OCI-LY7 (cell line): ENCODE measurements around the gene SRI. TPM values are rescaled to one million over a fixed set of nuclear protein-coding genes. Genes with fewer than 3 reads are reported as not detected.

Experiments
- BruUV-seq: library from RNA; stranded (reverse); fragments of 400-500 nt; replicated peaks from 2 replicates; lab custom pipeline; 2021; lab: Mats Ljungman, UMichigan
- CTCF ChIA-PET: fragments of 300-600 bp; sonication (Branson Sonifier 250); formaldehyde crosslinking; loops from one replicate; lab custom pipeline; 2022; ENCODE audit warnings: antibody characterized with exemption; ENCODE audit not compliant: unreplicated experiment; lab: Charles Lee
- POLR2A ChIA-PET: fragments of 300-600 bp; sonication (Branson Sonifier 250); formaldehyde crosslinking; loops from one replicate; lab custom pipeline; 2022; ENCODE audit warnings: antibody characterized with exemption; lab: Charles Lee
- DNase-seq: peaks from one replicate; pipeline ENCODE4 v3.0.0-alpha.2; 2015; ENCODE audit warnings: low spot score
- H2AFZ ChIP-seq: fragments of 200-600 bp; sonication (generic), shearing (Covaris generic); 2 replicates; pipeline ENCODE4 v1.6.1; 2014; ENCODE audit warnings: mild to moderate bottlenecking, antibody characterized with exemption, low read length, moderate library complexity
- H3K27ac ChIP-seq: fragments of 200-600 bp; sonication (generic); 2 replicates; pipeline ENCODE4 v1.5.1; 2014; ENCODE audit warnings: mixed run types, low read depth, mild to moderate bottlenecking, moderate library complexity, low read length, inconsistent platforms; ENCODE audit not compliant: poor library complexity, severe bottlenecking
- H3K36me3 ChIP-seq: fragments of 200-600 bp; sonication (generic); 2 replicates; pipeline ENCODE4 v1.6.1; 2014; ENCODE audit warnings: mild to moderate bottlenecking, antibody characterized with exemption, low read length, moderate library complexity, mixed read lengths; ENCODE audit not compliant: insufficient read depth
- H3K4me1 ChIP-seq: fragments of 200-600 bp; sonication (generic); 2 replicates; pipeline ENCODE4 v1.5.1; 2014; ENCODE audit warnings: mild to moderate bottlenecking, low read length; ENCODE audit not compliant: insufficient read depth, poor library complexity, severe bottlenecking
- H3K4me2 ChIP-seq: fragments of 200-600 bp; sonication (generic); 2 replicates; pipeline ENCODE4 v1.6.1; 2014; ENCODE audit warnings: mild to moderate bottlenecking, low read length
- H3K4me3 ChIP-seq: fragments of 200-600 bp; sonication (generic); 2 replicates; pipeline ENCODE4 v1.5.1; 2014; ENCODE audit warnings: mild to moderate bottlenecking, low read depth, low read length; ENCODE audit not compliant: poor library complexity, severe bottlenecking
- H3K79me2 ChIP-seq: fragments of 200-600 bp; sonication (generic); 2 replicates; pipeline ENCODE4 v1.6.1; 2016; ENCODE audit warnings: low read depth, mild to moderate bottlenecking, low read length, moderate library complexity, mixed read lengths; ENCODE audit not compliant: insufficient read depth
- H3K9me2 ChIP-seq: fragments of 200-600 bp; sonication (generic); 2 replicates; pipeline ENCODE4 v1.6.1; 2016; ENCODE audit warnings: mild to moderate bottlenecking, low read length, mixed read lengths; ENCODE audit not compliant: insufficient read depth
- H3K9me3 ChIP-seq: fragments of 200-600 bp; sonication (generic); 2 replicates; pipeline ENCODE4 v1.6.1; 2014; ENCODE audit warnings: mild to moderate bottlenecking, mixed run types, low read length, mixed read lengths
- H4K20me1 ChIP-seq: fragments of 200-600 bp; sonication (generic); 2 replicates; pipeline ENCODE4 v1.6.1; 2014; ENCODE audit warnings: mild to moderate bottlenecking, antibody characterized with exemption, low read length, moderate library complexity, mixed read lengths; ENCODE audit not compliant: insufficient read depth
- EZH2phosphoT487 ChIP-seq: fragments of 200-600 bp; sonication (generic); IDR thresholded peaks from 2 replicates; pipeline ENCODE4 v1.6.1; 2018; ENCODE audit warnings: low read depth, borderline replicate concordance, mild to moderate bottlenecking, mixed run types, antibody characterized with exemption, low read length, moderate library complexity, mixed read lengths
- intact Hi-C: fragments of 100-400 bp; cut with micrococcal nuclease; formaldehyde crosslinking; loops from one replicate; pipeline ENCODE4 v1.10.0; 2022; ENCODE audit not compliant: unreplicated experiment
- total RNA-seq, 2 experiments: library from RNA; depleted of rRNA in 1 of 2; stranded (reverse); fragments of >200 nt in 1 of 2; shearing (Covaris generic) in 1 of 2; gene quantifications; 2 replicates each; pipeline ENCODE4 v1.2.3, GENCODE V29; 2014 to 2022
- TF ChIP-seq, protein P1 (sequence below): fragments of 200-600 bp; sonication (generic); conservative IDR thresholded peaks from 2 replicates; pipeline ENCODE4 v1.5.1; 2014; ENCODE audit warnings: mild to moderate bottlenecking, antibody characterized with exemption, low read length, moderate library complexity, mixed read lengths

The SRI gene
- total RNA-seq, 2 experiments from 2014 or later = 61.7 to 140 TPM

GRCh38 chr7:88176190-88176589 is 43.6 kb downstream of the SRI start:
- Histone ChIP-seq H3K4me2 (no peak overlapping the region), H3K4me1 (no peaks in the 10 kb centered on the region), H4K20me1 (no peaks in the 10 kb centered on the region), H3K36me3 (no peaks in the 10 kb centered on the region), H3K4me3 (no peak overlapping the region), H3K27ac (no peak overlapping the region), H3K9me2 (no peaks in the 10 kb centered on the region), H2AFZ (no peak overlapping the region), H3K79me2 (no peaks in the 10 kb centered on the region), H3K9me3 (no peaks in the 10 kb centered on the region)
- TF ChIP-seq EZH2phosphoT487 = no peak
- TF ChIP-seq, protein P1, sequence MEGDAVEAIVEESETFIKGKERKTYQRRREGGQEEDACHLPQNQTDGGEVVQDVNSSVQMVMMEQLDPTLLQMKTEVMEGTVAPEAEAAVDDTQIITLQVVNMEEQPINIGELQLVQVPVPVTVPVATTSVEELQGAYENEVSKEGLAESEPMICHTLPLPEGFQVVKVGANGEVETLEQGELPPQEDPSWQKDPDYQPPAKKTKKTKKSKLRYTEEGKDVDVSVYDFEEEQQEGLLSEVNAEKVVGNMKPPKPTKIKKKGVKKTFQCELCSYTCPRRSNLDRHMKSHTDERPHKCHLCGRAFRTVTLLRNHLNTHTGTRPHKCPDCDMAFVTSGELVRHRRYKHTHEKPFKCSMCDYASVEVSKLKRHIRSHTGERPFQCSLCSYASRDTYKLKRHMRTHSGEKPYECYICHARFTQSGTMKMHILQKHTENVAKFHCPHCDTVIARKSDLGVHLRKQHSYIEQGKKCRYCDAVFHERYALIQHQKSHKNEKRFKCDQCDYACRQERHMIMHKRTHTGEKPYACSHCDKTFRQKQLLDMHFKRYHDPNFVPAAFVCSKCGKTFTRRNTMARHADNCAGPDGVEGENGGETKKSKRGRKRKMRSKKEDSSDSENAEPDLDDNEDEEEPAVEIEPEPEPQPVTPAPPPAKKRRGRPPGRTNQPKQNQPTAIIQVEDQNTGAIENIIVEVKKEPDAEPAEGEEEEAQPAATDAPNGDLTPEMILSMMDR = no peak
- ChIA-PET POLR2A (no interaction called here), CTCF (no interaction called here)
- no TSS peak for BruUV-seq
- intact Hi-C loops = no loop called here
- no peak for DNase-seq

DNA sequence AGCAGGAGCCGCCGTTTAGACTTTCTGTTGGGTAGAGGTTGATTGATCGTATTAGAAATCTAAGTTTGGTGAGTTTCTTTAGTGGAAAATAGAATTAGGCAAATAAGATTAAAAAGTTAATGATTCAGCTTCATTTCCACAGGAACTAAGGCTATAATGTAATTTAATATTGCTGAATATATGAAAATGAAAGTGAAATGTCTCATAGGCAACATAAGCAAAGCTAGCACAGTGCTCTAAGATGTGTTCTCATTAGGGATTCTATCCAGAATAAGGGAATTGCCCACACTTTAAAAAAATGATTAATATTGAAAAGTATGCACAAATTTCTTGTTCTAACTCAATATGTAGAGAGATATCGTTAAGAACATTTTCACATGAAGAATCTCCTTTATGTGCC is 47.0 kb downstream of the SRI start:
- H4K20me1 ChIP-seq = no peaks in the 10 kb centered on the region
- no TSS peak for BruUV-seq
- H3K4me1 ChIP-seq = no peaks in the 10 kb centered on the region
- intact Hi-C loops = no loop called here
- no peak overlapping the region for H3K4me2 ChIP-seq
- no peaks in the 10 kb centered on the region for H3K9me2 ChIP-seq
- POLR2A ChIA-PET = interaction anchor here (0.6 to 0.7 kb wide), 2 partner anchors 534 to 667 kb away, joined by 3 to 4 read pairs; no protein-coding TSS in a partner anchor
- no peak overlapping the region for H3K4me3 ChIP-seq
- DNase-seq = no peak
- H3K79me2 ChIP-seq = no peaks in the 10 kb centered on the region
- H3K9me3 ChIP-seq = no peaks in the 10 kb centered on the region
- no peak overlapping the region for H2AFZ ChIP-seq
- H3K36me3 ChIP-seq = no peaks in the 10 kb centered on the region
- TF ChIP-seq, protein P1 = no peak
- no peak for TF ChIP-seq EZH2phosphoT487
- CTCF ChIA-PET = no interaction called here
- H3K27ac ChIP-seq = no peak overlapping the region

DNA sequence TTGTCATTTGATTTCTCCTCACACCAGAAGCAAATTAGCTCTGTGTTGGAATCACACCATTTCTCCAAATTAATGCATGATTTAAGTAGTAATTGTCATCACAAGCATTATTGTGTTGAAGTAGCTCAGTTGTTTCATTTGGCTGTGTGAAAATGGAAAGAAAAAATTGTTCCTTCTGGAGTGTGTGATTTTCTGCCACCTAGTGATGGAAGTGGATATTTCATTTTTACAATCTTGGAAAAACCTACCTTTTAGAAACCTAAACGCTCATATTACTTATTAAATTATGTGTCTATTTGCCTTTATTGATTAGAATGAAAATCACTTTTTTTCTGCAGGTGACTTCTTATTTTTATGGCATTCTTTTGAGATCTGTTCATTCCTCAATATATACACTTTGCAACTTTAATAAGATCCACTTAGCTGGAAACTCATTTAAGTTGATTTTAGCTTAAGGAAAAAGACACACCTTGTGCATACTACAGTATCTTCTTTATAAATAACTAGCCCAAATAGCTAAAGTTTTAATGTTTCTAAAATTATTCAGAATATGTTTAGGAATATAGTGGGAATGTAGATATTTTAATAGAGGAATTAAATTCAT is 50.0 kb downstream of the SRI start:
- TF ChIP-seq, protein P1 = peak; percentile 84
- TF ChIP-seq EZH2phosphoT487 = no peak
- H3K36me3 ChIP-seq = no peaks in the 10 kb centered on the region
- H3K4me1 ChIP-seq = no peaks in the 10 kb centered on the region
- no peaks in the 10 kb centered on the region for H3K9me3 ChIP-seq
- POLR2A ChIA-PET = interaction anchor here (0.6 to 1.5 kb wide), 2 partner anchors 21 to 69 kb away, joined by 4 read pairs; no protein-coding TSS in a partner anchor
- CTCF ChIA-PET = no interaction called here
- H3K9me2 ChIP-seq = no peaks in the 10 kb centered on the region
- no peak overlapping the region for H3K4me3 ChIP-seq
- H4K20me1 ChIP-seq = no peaks in the 10 kb centered on the region
- H3K27ac ChIP-seq = no peak overlapping the region
- intact Hi-C loops = no loop called here
- no peaks in the 10 kb centered on the region for H3K79me2 ChIP-seq
- no TSS peak for BruUV-seq
- DNase-seq = peak; percentile 22
- no peak overlapping the region for H2AFZ ChIP-seq
- H3K4me2 ChIP-seq = no peak overlapping the region
